GM12878 (cell line): ENCODE measurements around the gene METTL15. TPM values are rescaled to one million over a fixed set of nuclear protein-coding genes. Genes with fewer than 3 reads are reported as not detected.

Source experiments
- ATAC-seq: fragments of 200-7000 bp; cut with Tn5 transposase; 3 replicates; pipeline ENCODE4 v1.9.1; 2020; ENCODE audit warnings: mild to moderate bottlenecking, moderate library complexity
- BruUV-seq: library from RNA; stranded (reverse); fragments of 400-500 nt; replicated peaks from 2 replicates; lab custom pipeline; 2021; lab: Mats Ljungman, UMichigan
- CTCF ChIA-PET: fragments of 300-600 bp; sonication (Branson Sonifier 250); formaldehyde crosslinking; extraction: SDS; loops from one replicate; lab custom pipeline; 2021; ENCODE audit warnings: inconsistent platforms; lab: Yijun Ruan, JAX
- POLR2A ChIA-PET: fragments of 350-600 bp; formaldehyde crosslinking; extraction: SDS; loops from one replicate; lab custom pipeline; 2021; ENCODE audit warnings: inconsistent platforms; lab: Charles Lee
- RAD21 ChIA-PET: fragments of 300-600 bp; sonication (Branson Sonifier 250); formaldehyde crosslinking; loops from one replicate; lab custom pipeline; 2023; ENCODE audit warnings: antibody characterized with exemption; ENCODE audit not compliant: unreplicated experiment; lab: Charles Lee
- SMC1A ChIA-PET: fragments of 300-600 bp; sonication (Branson Sonifier 250); formaldehyde crosslinking; loops from one replicate; lab custom pipeline; 2023; ENCODE audit not compliant: unreplicated experiment, uncharacterized antibody; lab: Charles Lee
- DNase-seq: peaks from one replicate; pipeline ENCODE4 v3.0.0-alpha.2; 2011; ENCODE audit warnings: low read depth, low spot score
- FAIRE-seq: peaks from 3 replicates; lab custom pipeline; 2011; peaks lifted over from hg19 to GRCh38; lab: Jason Lieb, UNC
- H2AFZ ChIP-seq: 2 replicates; pipeline ENCODE4 v1.6.0; 2011; ENCODE audit warnings: low read depth, low read length, control low read depth; ENCODE audit not compliant: control insufficient read depth
- H3K27ac ChIP-seq: 2 replicates; pipeline ENCODE4 v1.5.1; 2011; ENCODE audit warnings: control low read depth; ENCODE audit not compliant: control insufficient read depth, insufficient read depth
- H3K27me3 ChIP-seq, 2 experiments: replicated peaks in 1 of 2; 2 replicates each; pipeline versions ENCODE4 v1.6.0 to v1.6.1; 2011; ENCODE audit warnings: low read length in 1 of 2; ENCODE audit not compliant: control insufficient read depth in 2 of 2, insufficient read depth in 2 of 2
- H3K36me3 ChIP-seq, 2 experiments: 2 replicates each; pipeline ENCODE4 v1.5.1; 2011; ENCODE audit warnings: low read length in 1 of 2; ENCODE audit not compliant: control insufficient read depth in 2 of 2, insufficient read depth in 2 of 2
- H3K4me1 ChIP-seq: 2 replicates; pipeline ENCODE4 v1.6.1; 2011; ENCODE audit warnings: mild to moderate bottlenecking, low read length, moderate library complexity, mixed read lengths; ENCODE audit not compliant: control insufficient read depth, insufficient read depth
- H3K4me2 ChIP-seq: 2 replicates; pipeline ENCODE4 v1.6.0; 2011; ENCODE audit warnings: control low read depth; ENCODE audit not compliant: control insufficient read depth, insufficient read depth
- H3K4me3 ChIP-seq: fragments of 200-600 bp; sonication (generic); 2 replicates; pipeline ENCODE4 v1.5.1; 2016
- H3K79me2 ChIP-seq: 2 replicates; pipeline ENCODE4 v1.6.0; 2011; ENCODE audit warnings: low read length; ENCODE audit not compliant: control insufficient read depth, insufficient read depth
- H3K9ac ChIP-seq: 2 replicates; pipeline ENCODE4 v1.8.0; 2011; ENCODE audit warnings: low read length, control low read depth, mixed read lengths; ENCODE audit not compliant: control insufficient read depth, insufficient read depth
- H3K9me3 ChIP-seq: replicated peaks from 3 replicates; pipeline ENCODE4 v1.5.1; 2011; ENCODE audit warnings: mild to moderate bottlenecking, low read length; ENCODE audit not compliant: control insufficient read depth, insufficient read depth
- H4K20me1 ChIP-seq: 2 replicates; pipeline ENCODE4 v1.6.0; 2011; ENCODE audit not compliant: control insufficient read depth, insufficient read depth
- BHLHE40 ChIP-seq, 2 experiments: fragments of 450-650 bp in 1 of 2; IDR thresholded peaks; 2 replicates each; pipeline ENCODE4 v1.6.1; 2011 to 2017; ENCODE audit warnings: low read depth in 2 of 2, borderline replicate concordance in 1 of 2, improper control_type of control experiment in 1 of 2, low read length in 1 of 2, mild to moderate bottlenecking in 1 of 2
- SREBF1 ChIP-seq: IDR thresholded peaks from 2 replicates; pipeline ENCODE4 v1.6.1; 2012; ENCODE audit warnings: mild to moderate bottlenecking, low read length
- SREBF2 ChIP-seq: IDR thresholded peaks from 2 replicates; pipeline ENCODE4 v1.6.1; 2012; ENCODE audit warnings: mild to moderate bottlenecking, low read length
- STAT1 ChIP-seq: fragments of 450-650 bp; conservative IDR thresholded peaks from 2 replicates; pipeline ENCODE4 v1.6.1; 2014; ENCODE audit warnings: antibody characterized with exemption, mild to moderate bottlenecking
- USF2 ChIP-seq: IDR thresholded peaks from 2 replicates; pipeline ENCODE4 v1.6.1; 2011; ENCODE audit warnings: low read depth, low read length, improper control_type of control experiment, borderline replicate concordance
- ZNF217 ChIP-seq: fragments of 450-650 bp; IDR thresholded peaks from 2 replicates; pipeline ENCODE4 v1.6.1; 2017; ENCODE audit warnings: antibody characterized with exemption, mild to moderate bottlenecking
- ZSCAN29 ChIP-seq: fragments of 450-650 bp; IDR thresholded peaks from 2 replicates; pipeline ENCODE4 v1.6.1; 2017; ENCODE audit warnings: mild to moderate bottlenecking, moderate library complexity
- WGBS: methylation state at CpG from one replicate; pipeline ENCODE4 v1.1.6; 2016; ENCODE audit warnings: low lambda C conversion rate; ENCODE audit not compliant: insufficient replicate concordance, insufficient coverage; ENCODE audit errors: missing lambda C conversion rate; 5-methylcytosine and 5-hydroxymethylcytosine counted together
- in situ Hi-C: fragments of 300-500 bp; cut with MboI; formaldehyde crosslinking; loops from 9 replicates; pipeline ENCODE4 v1.14.3; 2018; ENCODE audit warnings: mixed read lengths
- intact Hi-C: fragments of 100-400 bp; cut with micrococcal nuclease; formaldehyde crosslinking; loops from one replicate; pipeline ENCODE4 v1.14.2; 2022; ENCODE audit not compliant: unreplicated experiment
- polyA plus RNA-seq, 11 experiments: library from polyadenylated mRNA; depleted of rRNA in 4 of 11; unstranded in 6 of 11; stranded (reverse) in 5 of 11; fragments of >200 nt; fragmentation: Nextera tagmentation in 4 of 11; fragmentation: Illumina TruSeq in 1 of 11; extraction: Ambion mirVana in 4 of 11; extraction: Trizol in 1 of 11; gene quantifications; 1 replicate in 1 of 11; 2 replicates in 10 of 11; pipeline versions ENCODE4 v1.2.1 to v1.2.3, GENCODE V29; 2011 to 2016; ENCODE audit warnings: inconsistent platforms in 2 of 11, missing spikeins in 2 of 11, low read depth in 1 of 11
- total RNA-seq, 4 experiments: library from RNA; depleted of rRNA in 3 of 4; stranded (reverse); fragments of >200 nt in 3 of 4; fragmentation: Illumina TruSeq in 1 of 4; extraction: Trizol in 1 of 4; gene quantifications; 2 replicates each; pipeline versions ENCODE4 v1.2.1 to v1.2.3, GENCODE V29; 2013 to 2021
- TF ChIP-seq, protein P1 (sequence below): fragments of 450-650 bp; IDR thresholded peaks from 2 replicates; pipeline ENCODE4 v1.6.1; 2016; ENCODE audit warnings: mild to moderate bottlenecking
- TF ChIP-seq, protein P2 (sequence below): fragments of 450-650 bp; IDR thresholded peaks from 2 replicates; pipeline ENCODE4 v1.6.1; 2016; ENCODE audit warnings: mild to moderate bottlenecking
- TF ChIP-seq, protein P3 (sequence below): IDR thresholded peaks from 2 replicates; pipeline ENCODE4 v1.6.1; 2011; ENCODE audit warnings: borderline replicate concordance, low read depth, mild to moderate bottlenecking, moderate library complexity, mixed read lengths, low read length; ENCODE audit not compliant: insufficient read depth; ENCODE audit errors: extremely low read length

METTL15 gene
- total and polyA plus RNA-seq, 10 of the 15 experiments (the other 5 are each of a cell fraction or from before 2014, with no cell fraction given), result 7.9 to 16.9 (median 14.4) TPM

GRCh38 chr11:28105869-28106268 is 2.3 kb upstream of the METTL15 start (continued):
- TF ChIP-seq, protein P1, sequence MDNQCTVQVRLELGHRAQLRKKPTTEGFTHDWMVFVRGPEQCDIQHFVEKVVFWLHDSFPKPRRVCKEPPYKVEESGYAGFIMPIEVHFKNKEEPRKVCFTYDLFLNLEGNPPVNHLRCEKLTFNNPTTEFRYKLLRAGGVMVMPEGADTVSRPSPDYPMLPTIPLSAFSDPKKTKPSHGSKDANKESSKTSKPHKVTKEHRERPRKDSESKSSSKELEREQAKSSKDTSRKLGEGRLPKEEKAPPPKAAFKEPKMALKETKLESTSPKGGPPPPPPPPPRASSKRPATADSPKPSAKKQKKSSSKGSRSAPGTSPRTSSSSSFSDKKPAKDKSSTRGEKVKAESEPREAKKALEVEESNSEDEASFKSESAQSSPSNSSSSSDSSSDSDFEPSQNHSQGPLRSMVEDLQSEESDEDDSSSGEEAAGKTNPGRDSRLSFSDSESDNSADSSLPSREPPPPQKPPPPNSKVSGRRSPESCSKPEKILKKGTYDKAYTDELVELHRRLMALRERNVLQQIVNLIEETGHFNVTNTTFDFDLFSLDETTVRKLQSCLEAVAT, result peak; percentile 23; the same call in 1 of the 2 replicates
- peak; percentile 70; the same call in 1 of the 2 replicates for TF ChIP-seq USF2

DNA sequence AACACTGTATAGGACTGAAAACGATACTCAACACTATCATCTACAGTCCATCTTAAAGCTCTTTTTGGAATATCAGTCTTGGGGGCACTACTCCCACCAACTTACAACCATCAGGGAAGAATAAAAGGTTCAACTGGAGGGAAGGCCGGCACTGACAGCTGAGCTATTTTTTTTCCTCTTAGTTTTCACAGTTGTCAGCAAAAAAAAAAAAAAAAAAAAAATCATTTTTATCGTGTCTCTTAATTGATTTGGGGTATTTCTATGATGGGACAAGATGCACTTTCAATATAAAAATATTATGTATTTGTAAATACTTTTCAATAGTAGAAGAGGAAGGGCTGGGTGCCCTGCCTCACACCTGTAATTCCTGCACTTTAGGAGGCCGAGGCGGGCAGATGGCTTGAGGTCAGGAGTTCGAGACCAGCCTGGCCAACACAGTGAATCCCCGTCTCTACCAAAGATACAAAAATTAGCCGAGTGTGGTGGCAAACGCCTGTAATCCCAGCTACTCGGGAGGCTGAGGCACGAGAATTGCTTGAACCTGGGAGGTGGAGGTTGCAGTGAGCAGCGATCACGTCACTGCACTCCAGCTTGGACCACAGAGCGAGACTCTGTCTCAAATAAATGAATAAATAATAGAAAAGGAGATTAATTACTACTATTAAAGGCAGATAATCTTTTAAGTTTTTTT is 1.7 kb upstream of the METTL15 start:
- no peak for FAIRE-seq
- TF ChIP-seq ZNF217 (no peak), ZSCAN29 (no peak), STAT1 (no peak), SREBF1 (no peak), SREBF2 (no peak), BHLHE40 (IDR thresholded peaks at IDR 0.05; ENCODE audit: borderline replicate concordance in 1 of 2, low read depth in 2 of 2, low read length in 1 of 2) (no peak)
- TF ChIP-seq, protein P2, sequence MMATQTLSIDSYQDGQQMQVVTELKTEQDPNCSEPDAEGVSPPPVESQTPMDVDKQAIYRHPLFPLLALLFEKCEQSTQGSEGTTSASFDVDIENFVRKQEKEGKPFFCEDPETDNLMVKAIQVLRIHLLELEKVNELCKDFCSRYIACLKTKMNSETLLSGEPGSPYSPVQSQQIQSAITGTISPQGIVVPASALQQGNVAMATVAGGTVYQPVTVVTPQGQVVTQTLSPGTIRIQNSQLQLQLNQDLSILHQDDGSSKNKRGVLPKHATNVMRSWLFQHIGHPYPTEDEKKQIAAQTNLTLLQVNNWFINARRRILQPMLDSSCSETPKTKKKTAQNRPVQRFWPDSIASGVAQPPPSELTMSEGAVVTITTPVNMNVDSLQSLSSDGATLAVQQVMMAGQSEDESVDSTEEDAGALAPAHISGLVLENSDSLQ, result no peak
- TF ChIP-seq, protein P3, sequence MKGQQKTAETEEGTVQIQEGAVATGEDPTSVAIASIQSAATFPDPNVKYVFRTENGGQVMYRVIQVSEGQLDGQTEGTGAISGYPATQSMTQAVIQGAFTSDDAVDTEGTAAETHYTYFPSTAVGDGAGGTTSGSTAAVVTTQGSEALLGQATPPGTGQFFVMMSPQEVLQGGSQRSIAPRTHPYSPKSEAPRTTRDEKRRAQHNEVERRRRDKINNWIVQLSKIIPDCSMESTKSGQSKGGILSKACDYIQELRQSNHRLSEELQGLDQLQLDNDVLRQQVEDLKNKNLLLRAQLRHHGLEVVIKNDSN, result no peak
- TF ChIP-seq, all 136 proteins: peak for 0
- H3K27me3 ChIP-seq, result no peaks in the 10 kb centered on the region
- no peaks in the 10 kb centered on the region for H3K9me3 ChIP-seq
- intact Hi-C loops, result loop anchor here (5.0 to 10.0 kb wide), 3 partner anchors 189 to 1228 kb away; no protein-coding TSS in a partner anchor
- peaks cover 6% of the 10 kb centered on the region for H3K4me1 ChIP-seq
- H3K9ac ChIP-seq, result peak overlapping the region; percentile 82
- in situ Hi-C loops, result no loop called here
- H4K20me1 ChIP-seq, result no peaks in the 10 kb centered on the region
- WGBS, result 80% methylated on average over 14 of the region's 14 CpGs
- H3K79me2 ChIP-seq, result peaks cover 86% of the 10 kb centered on the region
- no peak overlapping the region for H3K27ac ChIP-seq
- H3K4me3 ChIP-seq, result peak overlapping the region; percentile 86
- POLR2A ChIA-PET, result interaction anchor here (0.6 kb wide), 6 partner anchors 8 to 1173 kb away, joined by 3 to 4 read pairs (median 3); no protein-coding TSS in a partner anchor
- ATAC-seq (no peak), DNase-seq (no peak)
- BruUV-seq, result no TSS peak
- CTCF ChIA-PET, result interaction anchor here (0.7 to 4.5 kb wide), 4 partner anchors 10 to 402 kb away, joined by 3 to 15 read pairs (median 4); no protein-coding TSS in a partner anchor
- RAD21 ChIA-PET, result interaction anchor here (0.6 to 3.7 kb wide), 6 partner anchors 8 to 1080 kb away, joined by 3 to 12 read pairs (median 5); no protein-coding TSS in a partner anchor
- SMC1A ChIA-PET, result interaction anchor here (0.6 to 2.2 kb wide), 5 partner anchors 10 to 54 kb away, joined by 3 to 7 read pairs (median 6); no protein-coding TSS in a partner anchor
- peak overlapping the region; percentile 33 for H2AFZ ChIP-seq
- H3K4me2 ChIP-seq, result peak overlapping the region; percentile 83
- no peaks in the 10 kb centered on the region for H3K36me3 ChIP-seq
